ENCODE results near the gene CCDC191. TPM values are rescaled to one million over a fixed set of nuclear protein-coding genes. Genes with fewer than 3 reads are reported as not detected.

CCDC191 gene
- total RNA-seq, 2 experiments from 2014 or later, result 2.7 to 3.0 TPM

GRCh38 chr3:114080201-114080600 lies 23.9 kb upstream of the CCDC191 start:
- Mint-ChIP-seq H3K9me3 (no peaks in the 10 kb centered on the region), H3K27me3 (no peaks in the 10 kb centered on the region), H3K27ac (no peak overlapping the region), H3K4me1 (no peaks in the 10 kb centered on the region), H3K4me3 (no peak overlapping the region), H3K36me3 (peaks cover 42% of the 10 kb centered on the region)
- ATAC-seq (ENCODE audit: low read depth) (no peak), DNase-seq (no peak)
- POLR2A ChIA-PET, result no interaction called here

- POLR2A ChIA-PET, result no interaction called here
- H3K27me3 Mint-ChIP-seq, result no peaks in the 10 kb centered on the region
- no peaks in the 10 kb centered on the region for H3K4me1 Mint-ChIP-seq
- H3K36me3 Mint-ChIP-seq, result peaks cover 40% of the 10 kb centered on the region
- no peak overlapping the region for H3K4me3 Mint-ChIP-seq
- H3K27ac Mint-ChIP-seq, result no peak overlapping the region
- H3K9me3 Mint-ChIP-seq, result no peaks in the 10 kb centered on the region
- no peak for ATAC-seq (ENCODE audit: low read depth)
- DNase-seq, result no peak
Measured at GRCh38 chr3:114079761-114080160, 23.4 kb upstream of the CCDC191 start.

GRCh38 chr3:114078126-114078525 lies 21.8 kb upstream of the CCDC191 start:
- Mint-ChIP-seq H3K27me3 (no peaks in the 10 kb centered on the region), H3K9me3 (no peaks in the 10 kb centered on the region), H3K27ac (no peak overlapping the region), H3K4me3 (no peak overlapping the region), H3K36me3 (peaks cover 35% of the 10 kb centered on the region), H3K4me1 (no peaks in the 10 kb centered on the region)
- POLR2A ChIA-PET, result no interaction called here
- DNase-seq (no peak), ATAC-seq (ENCODE audit: low read depth) (no peak)

GRCh38 chr3:114076711-114077110 lies 20.4 kb upstream of the CCDC191 start:
- Mint-ChIP-seq H3K9me3 (no peaks in the 10 kb centered on the region), H3K4me3 (no peak overlapping the region), H3K36me3 (peaks cover 37% of the 10 kb centered on the region), H3K27me3 (no peaks in the 10 kb centered on the region), H3K4me1 (no peaks in the 10 kb centered on the region), H3K27ac (no peak overlapping the region)
- POLR2A ChIA-PET, result no interaction called here
- ATAC-seq (ENCODE audit: low read depth) (no peak), DNase-seq (no peak)

- H3K9me3 Mint-ChIP-seq, result no peaks in the 10 kb centered on the region
- H3K27me3 Mint-ChIP-seq, result no peaks in the 10 kb centered on the region
- no peak overlapping the region for H3K4me3 Mint-ChIP-seq
- no peaks in the 10 kb centered on the region for H3K4me1 Mint-ChIP-seq
- POLR2A ChIA-PET, result interaction anchor here (1.1 kb wide), 1 partner anchor 16 kb away, joined by 3 read pairs; the partner anchor contains the start of genes CCDC191 and QTRT2
- ATAC-seq (ENCODE audit: low read depth) (no peak), DNase-seq (no peak)
- H3K27ac Mint-ChIP-seq, result no peak overlapping the region
- peaks cover 22% of the 10 kb centered on the region for H3K36me3 Mint-ChIP-seq
Measured at GRCh38 chr3:114071786-114072185, 15.5 kb upstream of the CCDC191 start.

- Mint-ChIP-seq H3K36me3 (peaks cover 14% of the 10 kb centered on the region), H3K4me1 (no peaks in the 10 kb centered on the region), H3K4me3 (no peak overlapping the region), H3K27ac (no peak overlapping the region), H3K27me3 (no peaks in the 10 kb centered on the region), H3K9me3 (no peaks in the 10 kb centered on the region)
- ATAC-seq (ENCODE audit: low read depth) (no peak), DNase-seq (no peak)
- POLR2A ChIA-PET, result no interaction called here
Measured at GRCh38 chr3:114068336-114068735, 12.0 kb upstream of the CCDC191 start.

GRCh38 chr3:114067804-114068203 lies 11.5 kb upstream of the CCDC191 start:
- H3K27me3 Mint-ChIP-seq, result no peaks in the 10 kb centered on the region
- no peak overlapping the region for H3K4me3 Mint-ChIP-seq
- no peak overlapping the region for H3K27ac Mint-ChIP-seq
- H3K9me3 Mint-ChIP-seq, result no peaks in the 10 kb centered on the region
- ATAC-seq (ENCODE audit: low read depth) (no peak), DNase-seq (no peak)
- POLR2A ChIA-PET, result no interaction called here
- H3K36me3 Mint-ChIP-seq, result peaks cover 15% of the 10 kb centered on the region
- H3K4me1 Mint-ChIP-seq, result peaks cover 2% of the 10 kb centered on the region

GRCh38 chr3:114060906-114061655 lies 4.8 kb upstream of the CCDC191 start:
- peaks cover 29% of the 10 kb centered on the region for H3K4me1 Mint-ChIP-seq
- no peak overlapping the region for H3K27ac Mint-ChIP-seq
- H3K4me3 Mint-ChIP-seq, result no peak overlapping the region
- no peaks in the 10 kb centered on the region for H3K27me3 Mint-ChIP-seq
- DNase-seq (no peak), ATAC-seq (ENCODE audit: low read depth) (no peak)
- peaks cover 10% of the 10 kb centered on the region for H3K36me3 Mint-ChIP-seq
- POLR2A ChIA-PET, result no interaction called here
- H3K9me3 Mint-ChIP-seq, result no peaks in the 10 kb centered on the region

GRCh38 chr3:114058646-114059045 lies 2.3 kb upstream of the CCDC191 start:
- ATAC-seq (ENCODE audit: low read depth) (no peak), DNase-seq (no peak)
- Mint-ChIP-seq H3K9me3 (no peaks in the 10 kb centered on the region), H3K4me1 (peaks cover 32% of the 10 kb centered on the region), H3K27me3 (no peaks in the 10 kb centered on the region), H3K4me3 (peak overlapping the region; percentile 91), H3K36me3 (peaks cover 10% of the 10 kb centered on the region), H3K27ac (no peak overlapping the region)
- POLR2A ChIA-PET, result interaction anchor here (0.6 to 0.7 kb wide), 2 partner anchors 8 to 99 kb away, joined by 3 to 4 read pairs; no protein-coding TSS in a partner anchor

- Mint-ChIP-seq H3K9me3 (no peaks in the 10 kb centered on the region), H3K36me3 (peaks cover 8% of the 10 kb centered on the region), H3K27ac (peak overlapping the region; percentile 88), H3K4me3 (peak overlapping the region; percentile 91), H3K27me3 (no peaks in the 10 kb centered on the region), H3K4me1 (peaks cover 26% of the 10 kb centered on the region)
- DNase-seq (no peak), ATAC-seq (ENCODE audit: low read depth) (peak; percentile 4)
- POLR2A ChIA-PET, result no interaction called here
Measured at GRCh38 chr3:114057011-114057347, 653 bp upstream of the CCDC191 start.

GRCh38 chr3:114052216-114052615 lies 4.1 kb downstream of the CCDC191 start:
- H3K4me1 Mint-ChIP-seq, result peaks cover 6% of the 10 kb centered on the region
- ATAC-seq (ENCODE audit: low read depth), result no peak
- H3K27ac Mint-ChIP-seq, result no peak overlapping the region
- no peak for DNase-seq
- no peak overlapping the region for H3K4me3 Mint-ChIP-seq
- no peaks in the 10 kb centered on the region for H3K27me3 Mint-ChIP-seq
- no peaks in the 10 kb centered on the region for H3K9me3 Mint-ChIP-seq
- no peaks in the 10 kb centered on the region for H3K36me3 Mint-ChIP-seq
- POLR2A ChIA-PET, result no interaction called here

- ATAC-seq (ENCODE audit: low read depth), result no peak
- Mint-ChIP-seq H3K27me3 (peaks cover 5% of the 10 kb centered on the region), H3K9me3 (peaks cover 1% of the 10 kb centered on the region), H3K27ac (no peak overlapping the region), H3K4me1 (no peaks in the 10 kb centered on the region), H3K4me3 (no peak overlapping the region), H3K36me3 (peaks cover 3% of the 10 kb centered on the region)
- POLR2A ChIA-PET, result no interaction called here
- DNase-seq, result no peak
Measured at GRCh38 chr3:114043205-114043604, 13.1 kb downstream of the CCDC191 start.

GRCh38 chr3:114035896-114036295 lies 20.4 kb downstream of the CCDC191 start:
- ATAC-seq (ENCODE audit: low read depth) (no peak), DNase-seq (no peak)
- Mint-ChIP-seq H3K27me3 (no peaks in the 10 kb centered on the region), H3K9me3 (peaks cover 1% of the 10 kb centered on the region), H3K4me1 (no peaks in the 10 kb centered on the region), H3K4me3 (no peak overlapping the region), H3K27ac (no peak overlapping the region), H3K36me3 (peaks cover 3% of the 10 kb centered on the region)
- POLR2A ChIA-PET, result no interaction called here

- H3K4me3 Mint-ChIP-seq, result no peak overlapping the region
- H3K4me1 Mint-ChIP-seq, result no peaks in the 10 kb centered on the region
- H3K9me3 Mint-ChIP-seq, result peaks cover 1% of the 10 kb centered on the region
- no peak overlapping the region for H3K27ac Mint-ChIP-seq
- POLR2A ChIA-PET, result no interaction called here
- ATAC-seq (ENCODE audit: low read depth) (no peak), DNase-seq (no peak)
- no peaks in the 10 kb centered on the region for H3K27me3 Mint-ChIP-seq
- peaks cover 3% of the 10 kb centered on the region for H3K36me3 Mint-ChIP-seq
Measured at GRCh38 chr3:114034787-114035545, 21.4 kb downstream of the CCDC191 start.
